GM12873 (cell line): ENCODE results near the gene FDX1.

Experiments used
- CTCF ChIP-seq: IDR thresholded peaks from 2 replicates; pipeline ENCODE4 v1.5.1; 2012; ENCODE audit warnings: low read depth, mild to moderate bottlenecking, moderate library complexity, low read length, control low read depth; ENCODE audit not compliant: insufficient read depth; ENCODE audit errors: missing control alignments

Gene FDX1

GRCh38 chr11:110450246-110450645, 20.5 kb downstream of the FDX1 start:
- TF ChIP-seq CTCF = no peak

- no peak for TF ChIP-seq CTCF
Measured at GRCh38 chr11:110452720-110453119, 23.0 kb downstream of the FDX1 start.

GRCh38 chr11:110453684-110454354, 24.1 kb downstream of the FDX1 start:
- no peak for TF ChIP-seq CTCF

- no peak for TF ChIP-seq CTCF
Measured at GRCh38 chr11:110454609-110455008, 24.9 kb downstream of the FDX1 start.

GRCh38 chr11:110455718-110456117, 26.0 kb downstream of the FDX1 start:
- no peak for TF ChIP-seq CTCF

- TF ChIP-seq CTCF = peak; percentile 50
Measured at GRCh38 chr11:110463153-110463552, 33.4 kb downstream of the FDX1 start.

- no peak for TF ChIP-seq CTCF
Measured at GRCh38 chr11:110465231-110465630, 35.5 kb downstream of the FDX1 start.
